ENCODE results near the gene LIF.
"Not testable (repeated sequence)": the region's sequence is repeated elsewhere in the genome, so short reads cannot be mapped to it uniquely, and the experiment has no call there.

GRCh38 chr22:30234325-30234724 is 12.2 kb downstream of the LIF start:
- TF ChIP-seq, protein P1, sequence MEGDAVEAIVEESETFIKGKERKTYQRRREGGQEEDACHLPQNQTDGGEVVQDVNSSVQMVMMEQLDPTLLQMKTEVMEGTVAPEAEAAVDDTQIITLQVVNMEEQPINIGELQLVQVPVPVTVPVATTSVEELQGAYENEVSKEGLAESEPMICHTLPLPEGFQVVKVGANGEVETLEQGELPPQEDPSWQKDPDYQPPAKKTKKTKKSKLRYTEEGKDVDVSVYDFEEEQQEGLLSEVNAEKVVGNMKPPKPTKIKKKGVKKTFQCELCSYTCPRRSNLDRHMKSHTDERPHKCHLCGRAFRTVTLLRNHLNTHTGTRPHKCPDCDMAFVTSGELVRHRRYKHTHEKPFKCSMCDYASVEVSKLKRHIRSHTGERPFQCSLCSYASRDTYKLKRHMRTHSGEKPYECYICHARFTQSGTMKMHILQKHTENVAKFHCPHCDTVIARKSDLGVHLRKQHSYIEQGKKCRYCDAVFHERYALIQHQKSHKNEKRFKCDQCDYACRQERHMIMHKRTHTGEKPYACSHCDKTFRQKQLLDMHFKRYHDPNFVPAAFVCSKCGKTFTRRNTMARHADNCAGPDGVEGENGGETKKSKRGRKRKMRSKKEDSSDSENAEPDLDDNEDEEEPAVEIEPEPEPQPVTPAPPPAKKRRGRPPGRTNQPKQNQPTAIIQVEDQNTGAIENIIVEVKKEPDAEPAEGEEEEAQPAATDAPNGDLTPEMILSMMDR (IDR thresholded peaks at IDR 0.05; ENCODE audit: insufficient read depth, low read length, poor library complexity, severe bottlenecking), result not testable (repeated sequence)
- not testable (repeated sequence) for TF ChIP-seq EZH2phosphoT487 (conservative IDR thresholded peaks at IDR 0.05; ENCODE audit: low read length)
